MM.1S (cell line): Measurements from ENCODE around the gene CACNA1I.

ENCODE experiments used
- CTCF ChIP-seq: fragments of 300-600 bp; sonication (generic); IDR thresholded peaks from 2 replicates; pipeline ENCODE4 v1.5.1; 2016; ENCODE audit warnings: antibody characterized with exemption, low read length, mixed read lengths
- EZH2 ChIP-seq: fragments of 300-600 bp; sonication (generic); optimal IDR thresholded peaks from 2 replicates; pipeline ENCODE3; 2017; ENCODE audit warnings: low read depth, mild to moderate bottlenecking, antibody characterized with exemption, low read length, mixed read lengths

GRCh38 chr22:39651053-39651996 is 80.8 kb downstream of the CACNA1I start:
- no peak for TF ChIP-seq CTCF
- TF ChIP-seq EZH2: no peak
